ENCODE measurements around the gene RFX5.

- TF ChIP-seq CTCF (IDR thresholded peaks at IDR 0.05; ENCODE audit: low read depth, low read length, poor library complexity, severe bottlenecking) (no peak), EZH2phosphoT487 (IDR thresholded peaks at IDR 0.05; ENCODE audit: borderline replicate concordance, low read length) (no peak)
Measured at GRCh38 chr1:151334822-151335221, 12.2 kb downstream of the RFX5 start.
